Measurements from ENCODE around the gene WARS2.

Gene WARS2

DNA sequence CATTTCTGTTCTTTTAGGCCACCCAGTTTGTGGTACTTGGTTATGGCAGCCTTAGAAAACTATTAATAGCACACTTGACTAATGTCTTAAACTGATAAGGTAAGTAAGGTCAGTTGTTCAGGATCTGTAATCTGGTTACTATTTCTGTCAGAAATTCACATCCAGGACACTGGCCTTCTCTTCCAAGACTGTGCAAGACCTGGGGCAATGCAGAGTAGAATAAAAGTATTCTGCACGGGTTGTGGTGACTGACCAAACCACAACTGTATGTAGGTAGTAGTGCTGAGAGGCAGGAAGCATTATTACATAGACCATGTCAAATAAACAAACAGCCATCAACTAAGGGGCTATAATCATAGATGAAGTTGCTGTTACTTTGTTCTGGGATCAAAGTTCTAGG, 46.7 kb downstream of the WARS2 start:
- Histone ChIP-seq H3K36me3 (ENCODE audit: control insufficient read depth in 1 of 2, insufficient read depth in 2 of 2, low read length in 2 of 2) (no peaks in the 10 kb centered on the region), H3K27ac (ENCODE audit: low read depth, low read length) (no peak overlapping the region), H3K9ac (ENCODE audit: low read depth in 1 of 2, low read length in 2 of 2) (no peak overlapping the region), H3K27me3 (ENCODE audit: control insufficient read depth in 1 of 2, insufficient read depth in 2 of 2, low read length in 2 of 2) (no peaks in the 10 kb centered on the region), H3K4me1 (ENCODE audit: control insufficient read depth in 1 of 2, insufficient read depth in 2 of 2, low read length in 2 of 2) (peaks cover 0 to 6% of the 10 kb centered on the region in 2 donors), H3K4me3 (ENCODE audit: low read depth in 1 of 2, low read length in 2 of 2) (no peak overlapping the region), H3K9me3 (ENCODE audit: control insufficient read depth in 1 of 2, low read length in 2 of 2) (peaks cover 2 to 4% of the 10 kb centered on the region in 2 donors)

DNA sequence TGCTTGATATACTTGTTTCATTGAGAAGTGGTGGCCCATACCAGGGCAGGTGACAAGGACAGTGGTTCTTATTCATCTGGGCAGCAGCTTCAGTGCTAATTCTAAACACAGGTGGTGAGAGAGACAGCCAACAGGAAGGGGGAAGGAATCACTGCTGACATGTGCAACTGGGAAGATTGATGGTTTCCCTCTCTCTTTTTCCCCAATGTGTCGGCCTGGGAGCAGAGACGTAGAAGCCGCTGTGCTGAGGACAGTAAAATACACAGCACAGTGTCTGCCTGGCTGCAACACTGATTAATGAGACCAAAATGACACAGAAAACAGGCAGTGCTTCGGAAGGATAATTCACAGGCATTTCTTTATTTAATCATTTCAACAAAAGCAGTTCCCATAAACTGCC, 48.8 kb downstream of the WARS2 start:
- Histone ChIP-seq H3K36me3 (ENCODE audit: control insufficient read depth in 1 of 2, insufficient read depth in 2 of 2, low read length in 2 of 2) (no peaks in the 10 kb centered on the region), H3K4me3 (ENCODE audit: low read depth in 1 of 2, low read length in 2 of 2) (no peak overlapping the region), H3K9me3 (ENCODE audit: control insufficient read depth in 1 of 2, low read length in 2 of 2) (peaks cover 2 to 4% of the 10 kb centered on the region in 2 donors), H3K27ac (ENCODE audit: low read depth, low read length) (no peak overlapping the region), H3K4me1 (ENCODE audit: control insufficient read depth in 1 of 2, insufficient read depth in 2 of 2, low read length in 2 of 2) (peaks cover 0 to 6% of the 10 kb centered on the region in 2 donors), H3K27me3 (ENCODE audit: control insufficient read depth in 1 of 2, insufficient read depth in 2 of 2, low read length in 2 of 2) (no peaks in the 10 kb centered on the region), H3K9ac (ENCODE audit: low read depth in 1 of 2, low read length in 2 of 2) (no peak overlapping the region)

DNA sequence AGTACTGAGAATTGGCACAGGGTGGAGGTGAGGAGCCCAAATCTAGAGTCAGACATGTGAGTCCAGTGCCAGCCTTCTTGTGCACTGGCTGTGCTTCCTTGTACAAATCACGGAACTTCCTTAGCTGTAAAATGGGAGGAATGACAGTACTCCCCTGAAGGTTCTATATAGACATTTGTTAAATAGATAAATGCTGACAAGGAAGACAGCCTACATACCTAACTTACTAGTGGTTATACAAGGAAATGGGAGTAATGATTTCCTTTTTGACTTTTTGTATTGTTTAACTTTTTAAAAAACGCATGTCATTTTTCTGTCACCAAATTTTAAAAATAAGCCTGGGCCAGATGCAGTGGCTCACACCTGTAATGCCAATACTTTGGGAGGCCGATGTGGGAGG, 50.2 kb downstream of the WARS2 start:
- Histone ChIP-seq H3K4me1 (ENCODE audit: control insufficient read depth in 1 of 2, insufficient read depth in 2 of 2, low read length in 2 of 2) (peaks cover 0 to 6% of the 10 kb centered on the region in 2 donors), H3K36me3 (ENCODE audit: control insufficient read depth in 1 of 2, insufficient read depth in 2 of 2, low read length in 2 of 2) (no peaks in the 10 kb centered on the region), H3K4me3 (ENCODE audit: low read depth in 1 of 2, low read length in 2 of 2) (no peak overlapping the region), H3K27me3 (ENCODE audit: control insufficient read depth in 1 of 2, insufficient read depth in 2 of 2, low read length in 2 of 2) (no peaks in the 10 kb centered on the region), H3K9me3 (ENCODE audit: control insufficient read depth in 1 of 2, low read length in 2 of 2) (peaks cover 2 to 4% of the 10 kb centered on the region in 2 donors), H3K9ac (ENCODE audit: low read depth in 1 of 2, low read length in 2 of 2) (no peak overlapping the region), H3K27ac (ENCODE audit: low read depth, low read length) (no peak overlapping the region)

DNA sequence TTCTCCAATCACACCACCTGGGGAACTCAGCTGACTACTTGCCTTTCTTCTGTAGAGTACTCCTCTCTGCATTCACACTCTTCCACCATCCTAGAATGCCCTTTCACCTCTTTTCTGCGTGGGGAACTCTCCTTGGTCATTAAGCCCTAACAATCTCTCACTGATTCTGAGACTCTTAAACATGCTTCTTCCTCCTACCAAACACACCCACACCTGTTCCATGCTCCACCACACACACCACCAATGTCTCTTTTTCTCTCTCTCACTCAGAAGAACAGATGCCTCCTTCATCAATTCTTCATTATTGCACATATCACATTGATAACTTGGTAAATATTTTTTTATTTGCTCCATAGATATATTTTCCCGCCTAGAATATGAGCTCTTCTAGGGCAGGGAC, 53.6 kb downstream of the WARS2 start:
- Histone ChIP-seq H3K27ac (ENCODE audit: low read depth, low read length) (no peak overlapping the region), H3K36me3 (ENCODE audit: control insufficient read depth in 1 of 2, insufficient read depth in 2 of 2, low read length in 2 of 2) (no peaks in the 10 kb centered on the region), H3K4me1 (ENCODE audit: control insufficient read depth in 1 of 2, insufficient read depth in 2 of 2, low read length in 2 of 2) (no peaks in the 10 kb centered on the region), H3K27me3 (ENCODE audit: control insufficient read depth in 1 of 2, insufficient read depth in 2 of 2, low read length in 2 of 2) (no peaks in the 10 kb centered on the region), H3K9ac (ENCODE audit: low read depth in 1 of 2, low read length in 2 of 2) (no peak overlapping the region), H3K9me3 (ENCODE audit: control insufficient read depth in 1 of 2, low read length in 2 of 2) (peaks cover 2 to 4% of the 10 kb centered on the region in 2 donors), H3K4me3 (ENCODE audit: low read depth in 1 of 2, low read length in 2 of 2) (no peak overlapping the region)

DNA sequence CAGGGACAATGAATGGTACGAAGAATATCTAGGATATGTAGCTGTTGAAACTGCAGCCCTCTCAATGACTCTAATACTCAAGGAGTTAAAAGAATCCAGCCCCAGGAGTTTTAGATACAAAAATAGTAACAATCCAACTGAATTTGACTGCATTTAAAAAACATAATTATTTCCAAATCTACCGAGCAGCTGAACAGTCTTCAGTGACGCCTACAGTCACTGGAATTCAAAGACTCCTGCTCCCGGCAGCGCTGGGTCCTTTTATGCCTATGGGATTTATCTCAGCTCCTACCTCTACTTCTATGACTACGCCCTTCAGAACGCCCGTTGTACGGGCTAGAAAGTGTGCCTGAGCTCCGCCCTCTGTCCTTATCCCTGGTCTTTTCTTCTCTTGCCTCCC, 55.7 kb downstream of the WARS2 start:
- Histone ChIP-seq H3K27ac (ENCODE audit: low read depth, low read length) (no peak overlapping the region), H3K9me3 (ENCODE audit: control insufficient read depth in 1 of 2, low read length in 2 of 2) (no peaks in the 10 kb centered on the region), H3K9ac (ENCODE audit: low read depth in 1 of 2, low read length in 2 of 2) (no peak overlapping the region), H3K36me3 (ENCODE audit: control insufficient read depth in 1 of 2, insufficient read depth in 2 of 2, low read length in 2 of 2) (no peaks in the 10 kb centered on the region), H3K27me3 (ENCODE audit: control insufficient read depth in 1 of 2, insufficient read depth in 2 of 2, low read length in 2 of 2) (no peaks in the 10 kb centered on the region), H3K4me3 (ENCODE audit: low read depth in 1 of 2, low read length in 2 of 2) (no peak overlapping the region), H3K4me1 (ENCODE audit: control insufficient read depth in 1 of 2, insufficient read depth in 2 of 2, low read length in 2 of 2) (no peaks in the 10 kb centered on the region)

DNA sequence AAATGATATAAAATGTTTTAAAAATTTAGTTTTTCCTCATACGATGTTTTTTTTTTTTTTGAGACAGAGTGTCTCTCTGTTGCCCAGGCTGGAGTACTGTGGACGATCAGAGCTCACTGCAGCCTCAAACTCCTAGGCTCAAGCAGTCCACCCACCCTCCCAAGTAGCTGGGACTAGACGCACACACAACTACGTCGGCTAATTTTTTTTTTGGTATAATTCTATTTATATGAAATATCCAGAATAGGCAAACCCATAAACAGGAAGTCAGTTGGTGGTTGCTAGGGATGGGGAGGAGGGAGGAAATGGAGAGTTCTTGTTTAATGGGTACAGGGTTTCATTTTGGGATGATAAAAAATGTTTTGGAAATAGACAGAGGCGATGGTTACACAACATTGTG, 56.5 kb downstream of the WARS2 start:
- no peaks in the 10 kb centered on the region for H3K36me3 ChIP-seq (ENCODE audit: control insufficient read depth in 1 of 2, insufficient read depth in 2 of 2, low read length in 2 of 2)
- no peak overlapping the region for H3K9ac ChIP-seq (ENCODE audit: low read depth in 1 of 2, low read length in 2 of 2)
- no peaks in the 10 kb centered on the region for H3K9me3 ChIP-seq (ENCODE audit: control insufficient read depth in 1 of 2, low read length in 2 of 2)
- no peaks in the 10 kb centered on the region for H3K4me1 ChIP-seq (ENCODE audit: control insufficient read depth in 1 of 2, insufficient read depth in 2 of 2, low read length in 2 of 2)
- H3K27ac ChIP-seq (ENCODE audit: low read depth, low read length): no peak overlapping the region
- H3K4me3 ChIP-seq (ENCODE audit: low read depth in 1 of 2, low read length in 2 of 2): no peak overlapping the region
- H3K27me3 ChIP-seq (ENCODE audit: control insufficient read depth in 1 of 2, insufficient read depth in 2 of 2, low read length in 2 of 2): no peaks in the 10 kb centered on the region

DNA sequence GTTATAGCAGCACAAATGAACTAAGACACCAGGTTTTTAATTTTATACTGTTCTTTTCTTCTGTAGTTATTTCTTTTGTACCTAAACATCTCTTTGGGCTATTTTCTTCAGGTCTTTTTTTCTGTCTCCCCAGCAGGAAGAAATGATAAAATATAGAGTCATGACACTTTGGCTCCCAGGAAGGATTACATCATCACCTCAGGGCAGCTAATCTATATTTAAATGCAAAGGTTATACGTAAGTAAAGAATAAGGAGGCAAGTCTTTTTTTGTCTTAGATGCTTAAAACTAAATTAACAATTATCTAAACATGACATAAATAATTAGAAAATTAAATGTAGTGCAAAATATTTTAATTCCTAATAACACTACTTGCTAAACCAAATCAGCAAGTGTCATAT, 57.0 kb downstream of the WARS2 start:
- Histone ChIP-seq H3K27ac (ENCODE audit: low read depth, low read length) (no peak overlapping the region), H3K27me3 (ENCODE audit: control insufficient read depth in 1 of 2, insufficient read depth in 2 of 2, low read length in 2 of 2) (no peaks in the 10 kb centered on the region), H3K9me3 (ENCODE audit: control insufficient read depth in 1 of 2, low read length in 2 of 2) (no peaks in the 10 kb centered on the region), H3K4me3 (ENCODE audit: low read depth in 1 of 2, low read length in 2 of 2) (no peak overlapping the region), H3K9ac (ENCODE audit: low read depth in 1 of 2, low read length in 2 of 2) (no peak overlapping the region), H3K4me1 (ENCODE audit: control insufficient read depth in 1 of 2, insufficient read depth in 2 of 2, low read length in 2 of 2) (no peaks in the 10 kb centered on the region), H3K36me3 (ENCODE audit: control insufficient read depth in 1 of 2, insufficient read depth in 2 of 2, low read length in 2 of 2) (no peaks in the 10 kb centered on the region)

DNA sequence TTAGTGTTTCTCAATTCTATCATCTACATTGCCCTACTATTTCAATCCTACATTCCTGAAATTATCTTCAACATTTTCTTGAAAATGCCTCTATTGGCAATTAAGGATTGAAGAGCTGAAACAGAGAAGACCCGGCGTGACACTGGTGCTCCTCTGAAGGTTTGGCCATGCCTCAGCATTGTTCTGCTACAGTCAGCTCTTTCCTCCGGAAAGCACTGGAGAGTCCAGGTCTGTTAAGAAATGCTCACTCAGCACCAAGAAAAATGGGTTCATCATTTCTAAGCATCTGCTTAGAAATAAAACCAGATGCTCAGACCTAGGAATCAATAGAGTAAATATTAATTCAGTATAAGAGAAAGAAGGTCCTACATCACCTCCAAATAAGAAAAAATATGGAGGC, 58.8 kb downstream of the WARS2 start:
- H3K9me3 ChIP-seq (ENCODE audit: control insufficient read depth in 1 of 2, low read length in 2 of 2): peaks cover 0 to 2% of the 10 kb centered on the region in 2 donors
- no peaks in the 10 kb centered on the region for H3K4me1 ChIP-seq (ENCODE audit: control insufficient read depth in 1 of 2, insufficient read depth in 2 of 2, low read length in 2 of 2)
- H3K4me3 ChIP-seq (ENCODE audit: low read depth in 1 of 2, low read length in 2 of 2): no peak overlapping the region
- H3K27me3 ChIP-seq (ENCODE audit: control insufficient read depth in 1 of 2, insufficient read depth in 2 of 2, low read length in 2 of 2): no peaks in the 10 kb centered on the region
- no peak overlapping the region for H3K27ac ChIP-seq (ENCODE audit: low read depth, low read length)
- H3K36me3 ChIP-seq (ENCODE audit: control insufficient read depth in 1 of 2, insufficient read depth in 2 of 2, low read length in 2 of 2): no peaks in the 10 kb centered on the region
- H3K9ac ChIP-seq (ENCODE audit: low read depth in 1 of 2, low read length in 2 of 2): no peak overlapping the region

DNA sequence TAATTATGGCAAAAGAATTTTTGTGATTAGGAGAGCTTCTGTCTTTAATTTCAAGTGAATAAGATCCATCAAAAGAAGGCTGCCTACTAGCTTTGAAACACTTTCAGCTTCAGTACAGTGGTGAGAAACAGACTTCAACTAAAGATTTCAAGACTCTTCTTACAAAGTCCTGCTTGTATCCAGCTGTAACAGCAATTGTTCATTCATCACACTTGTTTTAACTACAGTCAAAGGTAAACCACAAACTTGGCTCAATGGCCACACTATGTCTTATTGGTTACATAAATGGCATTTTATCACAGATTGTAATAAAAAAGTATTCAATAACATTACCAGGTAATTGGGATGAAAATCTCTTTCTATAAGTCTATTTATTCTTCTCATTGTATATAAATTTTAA, 59.2 kb downstream of the WARS2 start:
- H3K27me3 ChIP-seq (ENCODE audit: control insufficient read depth in 1 of 2, insufficient read depth in 2 of 2, low read length in 2 of 2): no peaks in the 10 kb centered on the region
- no peaks in the 10 kb centered on the region for H3K4me1 ChIP-seq (ENCODE audit: control insufficient read depth in 1 of 2, insufficient read depth in 2 of 2, low read length in 2 of 2)
- peaks cover 0 to 2% of the 10 kb centered on the region in 2 donors for H3K9me3 ChIP-seq (ENCODE audit: control insufficient read depth in 1 of 2, low read length in 2 of 2)
- no peak overlapping the region for H3K27ac ChIP-seq (ENCODE audit: low read depth, low read length)
- H3K4me3 ChIP-seq (ENCODE audit: low read depth in 1 of 2, low read length in 2 of 2): no peak overlapping the region
- H3K9ac ChIP-seq (ENCODE audit: low read depth in 1 of 2, low read length in 2 of 2): no peak overlapping the region
- H3K36me3 ChIP-seq (ENCODE audit: control insufficient read depth in 1 of 2, insufficient read depth in 2 of 2, low read length in 2 of 2): no peaks in the 10 kb centered on the region

DNA sequence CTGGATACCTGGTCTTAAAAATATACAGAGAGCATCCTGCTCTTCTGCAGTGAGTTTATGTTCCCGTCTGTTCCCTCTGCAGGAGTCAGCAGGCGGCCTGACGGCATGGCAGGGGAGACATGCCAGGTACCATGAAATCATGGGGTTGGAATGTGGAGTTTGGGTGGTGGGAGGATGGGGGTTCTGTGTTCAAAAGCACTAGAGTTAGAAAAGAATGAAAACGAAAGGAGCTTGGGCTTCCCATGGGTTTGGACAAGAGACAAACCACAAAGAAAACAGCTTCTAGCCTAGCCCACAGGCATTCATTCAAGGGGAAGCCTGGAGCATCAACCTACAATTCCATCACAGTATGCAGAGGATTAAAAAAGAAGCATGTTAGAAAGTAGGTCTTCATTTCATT, 59.9 kb downstream of the WARS2 start:
- no peak overlapping the region for H3K9ac ChIP-seq (ENCODE audit: low read depth in 1 of 2, low read length in 2 of 2)
- peaks cover 0 to 2% of the 10 kb centered on the region in 2 donors for H3K9me3 ChIP-seq (ENCODE audit: control insufficient read depth in 1 of 2, low read length in 2 of 2)
- H3K4me3 ChIP-seq (ENCODE audit: low read depth in 1 of 2, low read length in 2 of 2): no peak overlapping the region
- H3K4me1 ChIP-seq (ENCODE audit: control insufficient read depth in 1 of 2, insufficient read depth in 2 of 2, low read length in 2 of 2): no peaks in the 10 kb centered on the region
- H3K27me3 ChIP-seq (ENCODE audit: control insufficient read depth in 1 of 2, insufficient read depth in 2 of 2, low read length in 2 of 2): no peaks in the 10 kb centered on the region
- no peak overlapping the region for H3K27ac ChIP-seq (ENCODE audit: low read depth, low read length)
- H3K36me3 ChIP-seq (ENCODE audit: control insufficient read depth in 1 of 2, insufficient read depth in 2 of 2, low read length in 2 of 2): no peaks in the 10 kb centered on the region

DNA sequence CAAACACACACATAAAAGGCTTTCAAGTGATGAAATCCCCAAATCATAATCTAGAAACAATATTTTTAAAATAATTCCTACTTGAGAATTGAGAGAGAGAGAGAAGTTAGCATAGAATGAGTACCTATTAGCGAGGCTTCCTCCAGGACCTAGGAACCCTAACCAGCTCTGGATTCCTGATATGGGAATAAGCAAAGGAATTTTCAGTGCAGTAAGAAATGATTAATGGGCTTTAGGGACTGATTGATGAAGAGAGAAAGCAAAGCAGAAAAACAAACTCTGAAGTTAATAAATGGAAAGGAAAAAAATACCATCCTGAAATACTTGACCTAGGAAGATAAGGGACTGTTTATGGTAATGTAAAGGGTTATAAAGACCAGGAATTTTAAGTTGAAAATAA, 60.6 kb downstream of the WARS2 start:
- Histone ChIP-seq H3K27ac (ENCODE audit: low read depth, low read length) (no peak overlapping the region), H3K4me3 (ENCODE audit: low read depth in 1 of 2, low read length in 2 of 2) (no peak overlapping the region), H3K36me3 (ENCODE audit: control insufficient read depth in 1 of 2, insufficient read depth in 2 of 2, low read length in 2 of 2) (no peaks in the 10 kb centered on the region), H3K9me3 (ENCODE audit: control insufficient read depth in 1 of 2, low read length in 2 of 2) (peaks cover 0 to 2% of the 10 kb centered on the region in 2 donors), H3K9ac (ENCODE audit: low read depth in 1 of 2, low read length in 2 of 2) (no peak overlapping the region), H3K4me1 (ENCODE audit: control insufficient read depth in 1 of 2, insufficient read depth in 2 of 2, low read length in 2 of 2) (no peaks in the 10 kb centered on the region), H3K27me3 (ENCODE audit: control insufficient read depth in 1 of 2, insufficient read depth in 2 of 2, low read length in 2 of 2) (no peaks in the 10 kb centered on the region)
